Nephron (organoid): ENCODE measurements around the gene ZP2.
"Not testable (repeated sequence)": the region's sequence is repeated elsewhere in the genome, so short reads cannot be mapped to it uniquely, and the experiment has no call there.

ENCODE experiments used
- H3K27ac Mint-ChIP-seq, 3 experiments: 2 replicates each; pipeline ENCODE4 v1.8.0; 2020; ENCODE audit warnings: mixed read lengths in 3 of 3, mild to moderate bottlenecking in 2 of 3, moderate library complexity in 1 of 3
- H3K27me3 Mint-ChIP-seq: 2 replicates; pipeline ENCODE4 v1.8.0; 2021; ENCODE audit warnings: low read depth, mild to moderate bottlenecking, moderate library complexity, mixed read lengths
- H3K36me3 Mint-ChIP-seq: 2 replicates; pipeline ENCODE4 v1.8.0; 2020; ENCODE audit warnings: low read depth, mixed read lengths
- H3K4me1 Mint-ChIP-seq: 2 replicates; pipeline ENCODE4 v1.8.0; 2020; ENCODE audit warnings: mixed read lengths
- H3K4me3 Mint-ChIP-seq, 3 experiments: 2 replicates each; pipeline ENCODE4 v1.8.0; 2020; ENCODE audit warnings: mild to moderate bottlenecking in 3 of 3, mixed read lengths in 3 of 3, moderate library complexity in 2 of 3
- H3K9me3 Mint-ChIP-seq: 2 replicates; pipeline ENCODE4 v1.8.0; 2020; ENCODE audit warnings: mixed read lengths
- TF ChIP-seq, protein P1 (sequence below), 3 experiments: fragments of 200-600 bp; sonication (generic); IDR thresholded peaks; one replicate each; pipeline ENCODE4 v1.5.0; 2021; ENCODE audit warnings: antibody characterized with exemption in 3 of 3; ENCODE audit not compliant: unreplicated experiment in 3 of 3

Gene ZP2

DNA sequence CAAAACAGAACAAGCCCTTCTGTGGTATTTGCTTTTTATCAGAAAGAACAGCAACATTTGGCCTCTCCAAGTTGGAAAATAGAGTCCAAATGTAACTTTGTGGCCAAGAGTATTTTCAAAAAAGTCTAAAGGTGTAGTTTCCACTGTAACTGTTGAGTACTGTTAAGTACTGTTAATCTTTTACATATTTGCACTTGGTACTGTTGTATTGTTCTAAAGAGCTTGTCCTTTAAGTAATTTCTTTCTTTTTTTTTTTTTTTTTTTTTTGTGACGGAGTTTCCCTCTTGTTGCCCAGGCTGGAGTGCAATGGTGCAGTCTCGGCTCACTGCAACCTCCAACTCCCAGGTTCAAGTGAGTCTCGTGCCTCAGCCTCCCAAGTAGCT is 31.4 kb downstream of the ZP2 start:
- no peak overlapping the region for H3K4me3 Mint-ChIP-seq
- TF ChIP-seq, protein P1, sequence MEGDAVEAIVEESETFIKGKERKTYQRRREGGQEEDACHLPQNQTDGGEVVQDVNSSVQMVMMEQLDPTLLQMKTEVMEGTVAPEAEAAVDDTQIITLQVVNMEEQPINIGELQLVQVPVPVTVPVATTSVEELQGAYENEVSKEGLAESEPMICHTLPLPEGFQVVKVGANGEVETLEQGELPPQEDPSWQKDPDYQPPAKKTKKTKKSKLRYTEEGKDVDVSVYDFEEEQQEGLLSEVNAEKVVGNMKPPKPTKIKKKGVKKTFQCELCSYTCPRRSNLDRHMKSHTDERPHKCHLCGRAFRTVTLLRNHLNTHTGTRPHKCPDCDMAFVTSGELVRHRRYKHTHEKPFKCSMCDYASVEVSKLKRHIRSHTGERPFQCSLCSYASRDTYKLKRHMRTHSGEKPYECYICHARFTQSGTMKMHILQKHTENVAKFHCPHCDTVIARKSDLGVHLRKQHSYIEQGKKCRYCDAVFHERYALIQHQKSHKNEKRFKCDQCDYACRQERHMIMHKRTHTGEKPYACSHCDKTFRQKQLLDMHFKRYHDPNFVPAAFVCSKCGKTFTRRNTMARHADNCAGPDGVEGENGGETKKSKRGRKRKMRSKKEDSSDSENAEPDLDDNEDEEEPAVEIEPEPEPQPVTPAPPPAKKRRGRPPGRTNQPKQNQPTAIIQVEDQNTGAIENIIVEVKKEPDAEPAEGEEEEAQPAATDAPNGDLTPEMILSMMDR (IDR thresholded peaks at IDR 0.05; ENCODE audit: unreplicated experiment in 3 of 3) = no peak
- no peaks in the 10 kb centered on the region for H3K4me1 Mint-ChIP-seq
- no peaks in the 10 kb centered on the region for H3K27me3 Mint-ChIP-seq
- H3K27ac Mint-ChIP-seq = no peak overlapping the region
- H3K9me3 Mint-ChIP-seq = peaks cover 6% of the 10 kb centered on the region
- H3K36me3 Mint-ChIP-seq = peaks cover 66% of the 10 kb centered on the region

DNA sequence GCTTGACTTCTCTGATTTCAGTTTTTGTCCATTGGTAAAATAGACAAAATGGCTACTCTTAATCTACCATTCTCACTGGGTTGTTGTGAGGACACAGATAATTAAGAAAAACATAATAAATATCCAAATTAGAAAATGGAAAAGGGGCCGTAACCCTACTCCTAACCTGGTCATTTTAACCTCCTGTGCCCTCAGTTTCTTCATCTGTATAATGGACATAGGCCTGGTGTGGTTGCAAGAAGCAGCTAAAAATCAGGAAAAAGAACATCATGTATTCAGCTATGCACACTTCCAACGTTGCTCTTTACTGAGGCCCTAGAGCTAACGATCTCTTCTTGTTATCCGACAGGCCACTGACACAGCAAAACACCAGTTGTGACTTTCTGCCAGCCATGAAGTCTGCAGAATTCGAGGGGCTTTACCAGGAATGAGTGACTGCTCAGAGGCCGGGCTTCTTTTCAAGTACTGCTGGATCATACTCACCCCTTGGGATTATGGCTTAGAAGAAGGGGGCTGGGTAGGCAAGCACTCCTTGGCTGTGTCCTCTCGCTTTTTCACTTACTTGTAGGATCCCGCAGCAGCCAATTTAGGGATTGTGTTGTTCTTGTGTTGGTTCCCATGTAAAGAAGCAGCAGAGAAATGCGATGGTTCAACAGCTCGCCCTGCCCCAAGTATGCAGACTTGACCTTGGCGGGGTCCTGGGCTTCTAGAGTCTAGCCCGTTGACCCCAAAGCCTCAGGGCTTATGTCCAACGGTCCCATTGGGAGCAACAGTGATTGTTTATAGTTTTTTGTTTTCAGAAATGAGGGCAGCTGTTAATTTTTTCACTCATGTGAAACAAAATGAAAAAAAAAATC is 32.0 kb downstream of the ZP2 start:
- H3K4me3 Mint-ChIP-seq = no peak overlapping the region
- H3K27me3 Mint-ChIP-seq = no peaks in the 10 kb centered on the region
- no peaks in the 10 kb centered on the region for H3K4me1 Mint-ChIP-seq
- TF ChIP-seq, protein P1 (IDR thresholded peaks at IDR 0.05; ENCODE audit: unreplicated experiment in 3 of 3) = no peak
- H3K9me3 Mint-ChIP-seq = peaks cover 4% of the 10 kb centered on the region
- H3K36me3 Mint-ChIP-seq = peaks cover 63% of the 10 kb centered on the region
- H3K27ac Mint-ChIP-seq = no peak overlapping the region

DNA sequence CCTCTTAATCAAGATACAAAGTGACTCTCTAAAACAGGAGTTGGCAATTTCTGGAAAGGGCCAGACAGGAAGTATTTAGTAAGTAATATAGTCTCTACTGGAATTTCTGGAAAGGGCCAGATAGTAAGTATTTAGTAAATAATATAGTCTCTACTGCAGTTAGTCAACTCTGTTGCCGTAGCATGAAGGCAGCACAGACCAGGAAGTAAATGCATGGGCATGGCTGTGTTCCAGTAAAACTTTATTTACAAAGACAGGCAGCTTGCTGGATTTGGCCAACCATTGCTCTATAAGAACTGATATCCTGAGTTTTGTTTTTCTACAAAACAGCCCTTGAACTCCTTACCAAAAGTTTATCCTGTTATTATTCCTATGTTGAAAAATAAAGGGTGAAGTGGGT is 36.0 kb downstream of the ZP2 start:
- no peak overlapping the region for H3K4me3 Mint-ChIP-seq
- no peaks in the 10 kb centered on the region for H3K4me1 Mint-ChIP-seq
- H3K27ac Mint-ChIP-seq = no peak overlapping the region
- H3K27me3 Mint-ChIP-seq = no peaks in the 10 kb centered on the region
- peaks cover 49% of the 10 kb centered on the region for H3K36me3 Mint-ChIP-seq
- TF ChIP-seq, protein P1 (IDR thresholded peaks at IDR 0.05; ENCODE audit: unreplicated experiment in 3 of 3) = no peak
- H3K9me3 Mint-ChIP-seq = no peaks in the 10 kb centered on the region

DNA sequence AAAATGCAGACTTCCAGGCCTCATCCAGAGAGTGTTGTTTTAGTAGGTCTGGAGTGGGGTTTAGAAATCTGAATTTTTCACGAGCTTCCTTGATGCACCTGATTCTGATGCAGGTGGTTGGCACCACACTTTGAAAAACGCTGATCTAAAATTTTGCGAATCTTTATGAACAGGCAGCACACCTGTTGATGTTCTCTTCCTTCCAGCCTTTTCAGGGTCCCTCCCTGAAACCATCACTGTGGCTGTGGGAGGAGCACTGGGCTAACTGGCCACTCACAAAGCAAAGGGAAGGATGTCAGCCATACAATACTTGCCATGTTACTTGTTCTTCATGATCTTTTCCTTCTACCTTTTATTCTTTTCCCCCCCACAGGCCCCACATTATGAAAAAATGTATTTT is 38.7 kb downstream of the ZP2 start:
- H3K4me3 Mint-ChIP-seq = no peak overlapping the region
- no peak overlapping the region for H3K27ac Mint-ChIP-seq
- H3K9me3 Mint-ChIP-seq = no peaks in the 10 kb centered on the region
- H3K27me3 Mint-ChIP-seq = no peaks in the 10 kb centered on the region
- H3K4me1 Mint-ChIP-seq = no peaks in the 10 kb centered on the region
- TF ChIP-seq, protein P1 (IDR thresholded peaks at IDR 0.05; ENCODE audit: unreplicated experiment in 3 of 3) = no peak
- H3K36me3 Mint-ChIP-seq = peaks cover 30% of the 10 kb centered on the region

DNA sequence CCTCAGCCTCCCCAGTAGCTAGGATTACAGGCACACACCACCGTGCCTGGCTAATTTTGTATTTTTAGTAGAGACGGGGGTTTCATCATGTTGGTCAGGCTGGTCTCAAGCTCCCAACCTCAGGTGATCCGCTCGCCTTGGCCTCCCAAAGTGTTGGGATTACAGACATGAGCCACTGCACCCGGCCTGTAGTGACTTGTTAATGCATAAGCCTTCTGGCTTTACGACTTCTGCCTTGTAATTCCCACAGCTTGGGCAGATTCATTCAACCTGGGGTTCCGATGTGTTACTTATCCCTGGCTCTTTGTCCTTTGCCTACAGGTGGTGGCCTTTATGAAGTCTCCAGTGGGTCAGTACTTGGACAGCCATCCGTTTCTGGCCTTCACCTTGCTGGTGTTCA is 41.3 kb downstream of the ZP2 start:
- H3K9me3 Mint-ChIP-seq, H3K4me1 Mint-ChIP-seq, H3K27ac Mint-ChIP-seq, H3K4me3 Mint-ChIP-seq, H3K27me3 Mint-ChIP-seq: not testable (repeated sequence)
- peaks cover 24% of the 10 kb centered on the region for H3K36me3 Mint-ChIP-seq

DNA sequence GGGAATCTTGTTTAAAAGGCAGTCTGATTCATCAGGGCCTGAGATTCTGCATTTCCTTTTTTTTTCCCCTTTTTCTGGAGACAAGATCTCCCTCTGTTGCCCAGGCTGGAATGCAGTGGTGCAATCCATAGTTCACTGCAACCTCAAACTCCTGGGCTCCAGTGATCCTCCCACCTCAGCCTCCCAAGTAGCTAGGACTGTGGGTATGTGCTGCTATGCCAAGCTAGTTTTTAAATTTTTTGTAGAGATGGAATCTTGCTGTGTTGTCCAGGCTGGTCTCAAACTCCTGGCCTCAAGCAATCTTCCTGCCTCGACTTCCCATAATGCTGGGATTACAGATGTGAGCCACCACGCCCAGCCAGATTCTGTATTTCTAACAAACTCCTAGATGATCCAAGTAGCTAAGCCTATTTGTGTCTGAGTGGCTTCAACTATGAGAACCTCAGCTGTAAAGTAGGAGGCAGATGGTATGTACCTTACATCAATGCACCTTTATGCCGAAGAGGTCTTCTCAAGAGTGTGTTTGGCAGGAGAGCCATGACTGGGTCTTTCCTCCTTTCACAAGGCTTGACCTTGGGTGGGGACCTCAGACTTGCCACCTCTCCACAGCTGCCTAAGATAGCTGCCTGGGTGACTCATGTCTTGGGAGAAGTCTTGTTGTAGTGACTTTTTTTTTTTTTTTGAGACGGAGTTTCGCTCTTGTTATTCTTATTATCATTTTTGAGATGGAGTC is 42.0 kb downstream of the ZP2 start:
- no peak overlapping the region for H3K4me3 Mint-ChIP-seq
- peaks cover 31% of the 10 kb centered on the region for H3K36me3 Mint-ChIP-seq
- peaks cover 6% of the 10 kb centered on the region for H3K27me3 Mint-ChIP-seq
- H3K4me1 Mint-ChIP-seq = no peaks in the 10 kb centered on the region
- TF ChIP-seq, protein P1 (IDR thresholded peaks at IDR 0.05; ENCODE audit: unreplicated experiment in 3 of 3) = no peak
- no peaks in the 10 kb centered on the region for H3K9me3 Mint-ChIP-seq
- H3K27ac Mint-ChIP-seq = no peak overlapping the region
